Measurements from ENCODE around the gene DMXL2.

Gene DMXL2

GRCh38 chr15:51561271-51561670, 61.3 kb downstream of the DMXL2 start:
- TF ChIP-seq CTCF (IDR thresholded peaks at IDR 0.05; ENCODE audit: insufficient read depth, low read length) (no peak), SPI1 (IDR thresholded peaks at IDR 0.05; ENCODE audit: borderline replicate concordance, low read depth) (no peak), POLR2AphosphoS5 (IDR thresholded peaks at IDR 0.05; ENCODE audit: low read depth) (no peak), GABPA (IDR thresholded peaks at IDR 0.05; ENCODE audit: low read depth) (no peak), REST (IDR thresholded peaks at IDR 0.05; ENCODE audit: insufficient replicate concordance, low read depth) (no peak)
- no peaks in the 10 kb centered on the region for H3K27me3 ChIP-seq (ENCODE audit: insufficient read depth, poor library complexity, severe bottlenecking)
- DNase-seq (ENCODE audit: low read depth in 1 of 2, low spot score in 1 of 2), result no peak
- no peak overlapping the region for H3K4me3 ChIP-seq (replicated peaks; ENCODE audit: insufficient read depth, low read length)
- H3K27ac ChIP-seq (replicated peaks), result 0 out of 2 replicates have a peak overlapping the region, but pooled peaks have one; percentile 2

- no peaks in the 10 kb centered on the region for H3K27me3 ChIP-seq (ENCODE audit: insufficient read depth, poor library complexity, severe bottlenecking)
These were observed 63.7 kb downstream of the DMXL2 start for GRCh38 chr15:51558876-51559275.

GRCh38 chr15:51558411-51558810, 64.2 kb downstream of the DMXL2 start:
- DNase-seq (ENCODE audit: low read depth in 1 of 2, low spot score in 1 of 2), result peak; percentile 60 to 83
- Histone ChIP-seq H3K4me3 (replicated peaks; ENCODE audit: insufficient read depth, low read length) (no peak overlapping the region), H3K27ac (replicated peaks) (peak overlapping the region; percentile 75), H3K27me3 (ENCODE audit: insufficient read depth, poor library complexity, severe bottlenecking) (no peaks in the 10 kb centered on the region)
- no peak for TF ChIP-seq SPI1 (IDR thresholded peaks at IDR 0.05; ENCODE audit: borderline replicate concordance, low read depth)
- TF ChIP-seq REST (IDR thresholded peaks at IDR 0.05; ENCODE audit: insufficient replicate concordance, low read depth), result peak; percentile 24
- TF ChIP-seq CTCF (IDR thresholded peaks at IDR 0.05; ENCODE audit: insufficient read depth, low read length), result no peak
- peak; percentile 54; the same call in 1 of the 2 replicates for TF ChIP-seq POLR2AphosphoS5 (IDR thresholded peaks at IDR 0.05; ENCODE audit: low read depth)
- no peak for TF ChIP-seq GABPA (IDR thresholded peaks at IDR 0.05; ENCODE audit: low read depth)

More at GRCh38 chr15:51558876-51559275, 63.7 kb downstream of the DMXL2 start:
- no peak for DNase-seq (ENCODE audit: low read depth in 1 of 2, low spot score in 1 of 2)
- Histone ChIP-seq H3K4me3 (replicated peaks; ENCODE audit: insufficient read depth, low read length) (no peak overlapping the region), H3K27ac (replicated peaks) (peak overlapping the region; percentile 75)
- no peak for TF ChIP-seq CTCF (IDR thresholded peaks at IDR 0.05; ENCODE audit: insufficient read depth, low read length)
- no peak for TF ChIP-seq REST (IDR thresholded peaks at IDR 0.05; ENCODE audit: insufficient replicate concordance, low read depth)
- no peak for TF ChIP-seq SPI1 (IDR thresholded peaks at IDR 0.05; ENCODE audit: borderline replicate concordance, low read depth)
- no peak for TF ChIP-seq POLR2AphosphoS5 (IDR thresholded peaks at IDR 0.05; ENCODE audit: low read depth)
- no peak for TF ChIP-seq GABPA (IDR thresholded peaks at IDR 0.05; ENCODE audit: low read depth)
